GM12801 (cell line): Measurements from ENCODE around the gene CEP350.

Source experiments
- CTCF ChIP-seq: IDR thresholded peaks from one replicate; pipeline ENCODE4 v1.5.1; 2011; ENCODE audit warnings: control low read depth; ENCODE audit not compliant: insufficient read length; ENCODE audit errors: extremely low read depth

The CEP350 gene

GRCh38 chr1:180156631-180157091 lies 202.1 kb downstream of the CEP350 start:
- no peak for TF ChIP-seq CTCF

- TF ChIP-seq CTCF, result no peak
Measured at GRCh38 chr1:180157108-180157507, 202.5 kb downstream of the CEP350 start.

- TF ChIP-seq CTCF, result no peak
Measured at GRCh38 chr1:180157576-180158057, 203.0 kb downstream of the CEP350 start.

GRCh38 chr1:180158149-180159147 lies 203.8 kb downstream of the CEP350 start:
- TF ChIP-seq CTCF, result no peak

GRCh38 chr1:180160357-180160756 lies 205.7 kb downstream of the CEP350 start:
- no peak for TF ChIP-seq CTCF

GRCh38 chr1:180163041-180163440 lies 208.4 kb downstream of the CEP350 start:
- no peak for TF ChIP-seq CTCF
